GM12892 (cell line): ENCODE measurements around the gene ZNF286A.

Experiments
- POLR2A ChIP-seq: IDR thresholded peaks from 2 replicates; pipeline ENCODE4 v1.6.1; 2011; ENCODE audit warnings: low read depth, low read length, control low read depth
- POLR2AphosphoS5 ChIP-seq: IDR thresholded peaks from 2 replicates; pipeline ENCODE4 v1.6.1; 2011; ENCODE audit warnings: low read depth, low read length, control low read depth
- TAF1 ChIP-seq: IDR thresholded peaks from 2 replicates; pipeline ENCODE4 v1.6.1; 2011; ENCODE audit warnings: low read depth, mild to moderate bottlenecking, control low read depth, low read length, borderline replicate concordance

DNA sequence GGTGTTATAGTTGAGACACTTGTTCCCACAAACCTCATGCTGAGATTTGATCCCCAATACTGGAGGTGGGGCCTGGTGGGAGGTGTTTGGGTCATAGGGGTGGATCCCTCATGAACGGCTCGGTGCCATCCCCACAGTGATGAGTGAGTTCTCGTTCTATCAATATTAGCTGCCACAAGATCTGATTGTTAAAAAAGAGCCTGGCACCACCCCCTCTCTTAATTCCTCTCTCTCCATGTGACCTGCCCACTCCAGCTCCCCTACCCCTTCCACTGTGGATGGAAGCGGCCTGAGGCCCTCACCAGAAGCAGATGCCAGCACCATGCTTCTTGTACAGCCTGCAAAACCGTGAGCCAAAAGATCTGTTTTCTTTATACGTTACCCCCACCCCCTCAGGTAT, 46.6 kb upstream of the ZNF286A start:
- TF ChIP-seq POLR2A: no peak
- TF ChIP-seq POLR2AphosphoS5: no peak
- TF ChIP-seq TAF1: no peak
